ENCODE measurements around the gene VSTM4. TPM values are rescaled to one million over a fixed set of nuclear protein-coding genes. Genes with fewer than 3 reads are reported as not detected.

VSTM4 gene
- total and polyA plus RNA-seq, 2 experiments from 2014 or later: 9.5 to 12.3 TPM

- 100% methylated on average over 1 of the region's 1 CpG for WGBS, 2 experiments (ENCODE audit: low coverage in 1 of 2, low lambda C conversion rate in 2 of 2, missing lambda C conversion rate in 2 of 2)
- H4K20me1 ChIP-seq (ENCODE audit: insufficient read depth): no peaks in the 10 kb centered on the region
- H3F3A ChIP-seq (ENCODE audit: insufficient read depth): no peaks in the 10 kb centered on the region
- no peaks in the 10 kb centered on the region for H3K79me2 ChIP-seq (ENCODE audit: insufficient read depth)
- in situ Hi-C loops (cut with MboI): loop anchor here (25.0 kb wide), 1 partner anchor 492 kb away; no protein-coding TSS in a partner anchor
- H3K4me2 ChIP-seq (ENCODE audit: unreplicated experiment): peak overlapping the region; percentile 8
- no peaks in the 10 kb centered on the region for H3K9me2 ChIP-seq (ENCODE audit: insufficient read depth)
- no peaks in the 10 kb centered on the region for H3K27me3 ChIP-seq (replicated peaks; ENCODE audit: insufficient read depth)
- no peak overlapping the region for H3K9ac ChIP-seq
- H3K4me1 ChIP-seq (ENCODE audit: insufficient read depth): peaks cover 18% of the 10 kb centered on the region
- H2AFZ ChIP-seq: no peak overlapping the region
- H3K4me3 ChIP-seq: no peak overlapping the region
- H3K27ac ChIP-seq: no peak overlapping the region
- no peaks in the 10 kb centered on the region for H3K36me3 ChIP-seq (ENCODE audit: low read depth)
- DNase-seq: peak; percentile 87
- no peaks in the 10 kb centered on the region for H3K9me3 ChIP-seq (ENCODE audit: low read depth)
- TF ChIP-seq EZH2 (IDR thresholded peaks at IDR 0.05; ENCODE audit: insufficient read depth, poor library complexity, severe bottlenecking) (no peak), EZH2phosphoT487 (IDR thresholded peaks at IDR 0.05; ENCODE audit: insufficient read depth, low read depth) (no peak)
Observed at GRCh38 chr10:49153971-49154370, 38.6 kb upstream of the VSTM4 start.

GRCh38 chr10:49153115-49153514 is 37.8 kb upstream of the VSTM4 start:
- no peak overlapping the region for H3K4me2 ChIP-seq (ENCODE audit: unreplicated experiment)
- no peaks in the 10 kb centered on the region for H3K79me2 ChIP-seq (ENCODE audit: insufficient read depth)
- H4K20me1 ChIP-seq (ENCODE audit: insufficient read depth): no peaks in the 10 kb centered on the region
- H3K9ac ChIP-seq: no peak overlapping the region
- H3K27ac ChIP-seq: no peak overlapping the region
- DNase-seq: no peak
- no peak overlapping the region for H3K4me3 ChIP-seq
- no peaks in the 10 kb centered on the region for H3K36me3 ChIP-seq (ENCODE audit: low read depth)
- no peak for TF ChIP-seq EZH2 (IDR thresholded peaks at IDR 0.05; ENCODE audit: insufficient read depth, poor library complexity, severe bottlenecking)
- TF ChIP-seq EZH2phosphoT487 (IDR thresholded peaks at IDR 0.05; ENCODE audit: insufficient read depth, low read depth): no peak
- in situ Hi-C loops (cut with MboI): loop anchor here (25.0 kb wide), 1 partner anchor 491 kb away; no protein-coding TSS in a partner anchor
- no peaks in the 10 kb centered on the region for H3K9me3 ChIP-seq (ENCODE audit: low read depth)
- no peaks in the 10 kb centered on the region for H3K27me3 ChIP-seq (replicated peaks; ENCODE audit: insufficient read depth)
- H2AFZ ChIP-seq: no peak overlapping the region
- peaks cover 19% of the 10 kb centered on the region for H3K4me1 ChIP-seq (ENCODE audit: insufficient read depth)
- WGBS, 2 experiments (ENCODE audit: low coverage in 1 of 2, low lambda C conversion rate in 2 of 2, missing lambda C conversion rate in 2 of 2): 39 to 43% methylated on average over 4 of the region's 4 CpGs
- H3K9me2 ChIP-seq (ENCODE audit: insufficient read depth): no peaks in the 10 kb centered on the region
- H3F3A ChIP-seq (ENCODE audit: insufficient read depth): no peaks in the 10 kb centered on the region

DNA sequence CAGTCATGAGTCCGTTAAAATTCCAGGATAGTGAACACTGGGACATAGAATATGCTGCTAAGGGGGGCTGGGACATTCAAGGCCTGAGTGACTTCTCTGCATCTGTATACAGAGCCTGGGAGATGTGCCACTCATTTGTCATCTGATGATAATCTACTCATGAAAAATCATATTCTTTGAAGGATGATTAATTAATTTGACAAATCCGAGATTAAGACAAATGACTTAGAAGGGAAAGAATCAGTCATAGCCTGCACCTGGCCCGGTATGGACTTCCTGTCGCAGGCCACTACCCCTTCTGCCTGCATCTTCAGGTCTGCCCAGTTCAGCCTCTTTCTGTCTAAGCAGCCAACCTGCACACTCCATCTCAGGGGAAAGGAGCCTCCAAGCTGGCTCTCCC is 37.3 kb upstream of the VSTM4 start:
- no peaks in the 10 kb centered on the region for H3F3A ChIP-seq (ENCODE audit: insufficient read depth)
- no peak overlapping the region for H2AFZ ChIP-seq
- no peak for TF ChIP-seq EZH2 (IDR thresholded peaks at IDR 0.05; ENCODE audit: insufficient read depth, poor library complexity, severe bottlenecking)
- TF ChIP-seq EZH2phosphoT487 (IDR thresholded peaks at IDR 0.05; ENCODE audit: insufficient read depth, low read depth): no peak
- no peaks in the 10 kb centered on the region for H3K9me3 ChIP-seq (ENCODE audit: low read depth)
- no peaks in the 10 kb centered on the region for H4K20me1 ChIP-seq (ENCODE audit: insufficient read depth)
- no peak overlapping the region for H3K9ac ChIP-seq
- no peak for DNase-seq
- in situ Hi-C loops (cut with MboI): loop anchor here (25.0 kb wide), 1 partner anchor 490 kb away; no protein-coding TSS in a partner anchor
- 86 to 87% methylated on average over 4 of the region's 4 CpGs for WGBS, 2 experiments (ENCODE audit: low coverage in 1 of 2, low lambda C conversion rate in 2 of 2, missing lambda C conversion rate in 2 of 2)
- H3K4me1 ChIP-seq (ENCODE audit: insufficient read depth): peaks cover 19% of the 10 kb centered on the region
- no peaks in the 10 kb centered on the region for H3K79me2 ChIP-seq (ENCODE audit: insufficient read depth)
- no peak overlapping the region for H3K4me3 ChIP-seq
- H3K9me2 ChIP-seq (ENCODE audit: insufficient read depth): no peaks in the 10 kb centered on the region
- no peak overlapping the region for H3K27ac ChIP-seq
- no peaks in the 10 kb centered on the region for H3K27me3 ChIP-seq (replicated peaks; ENCODE audit: insufficient read depth)
- no peaks in the 10 kb centered on the region for H3K36me3 ChIP-seq (ENCODE audit: low read depth)
- H3K4me2 ChIP-seq (ENCODE audit: unreplicated experiment): no peak overlapping the region

DNA sequence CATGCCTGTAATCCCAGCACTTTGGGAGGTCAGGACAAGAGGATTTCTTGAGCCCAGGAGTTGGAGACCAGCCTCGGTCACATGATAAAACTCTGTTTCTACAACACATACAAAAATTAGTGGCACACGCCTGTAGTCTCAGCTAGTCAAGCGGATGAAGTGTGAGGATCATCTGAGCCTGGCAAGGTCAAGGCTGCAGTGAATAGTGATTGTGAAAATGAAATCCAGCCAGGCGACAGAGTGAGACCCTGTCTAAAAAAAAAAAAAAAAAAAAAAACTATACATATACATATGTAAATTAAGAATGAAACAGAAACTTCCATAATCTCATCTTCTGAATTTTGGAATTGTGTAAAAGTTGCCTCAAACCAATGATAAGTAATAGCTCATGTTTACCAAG is 36.7 kb upstream of the VSTM4 start:
- Histone ChIP-seq H3F3A (ENCODE audit: insufficient read depth) (no peaks in the 10 kb centered on the region), H3K36me3 (ENCODE audit: low read depth) (no peaks in the 10 kb centered on the region), H3K27me3 (replicated peaks; ENCODE audit: insufficient read depth) (no peaks in the 10 kb centered on the region), H3K9me2 (ENCODE audit: insufficient read depth) (no peaks in the 10 kb centered on the region), H3K27ac (no peak overlapping the region), H3K4me1 (ENCODE audit: insufficient read depth) (peaks cover 19% of the 10 kb centered on the region), H4K20me1 (ENCODE audit: insufficient read depth) (no peaks in the 10 kb centered on the region), H3K79me2 (ENCODE audit: insufficient read depth) (no peaks in the 10 kb centered on the region), H3K4me3 (no peak overlapping the region), H3K4me2 (ENCODE audit: unreplicated experiment) (no peak overlapping the region), H2AFZ (no peak overlapping the region), H3K9ac (no peak overlapping the region), H3K9me3 (ENCODE audit: low read depth) (no peaks in the 10 kb centered on the region)
- TF ChIP-seq EZH2phosphoT487 (IDR thresholded peaks at IDR 0.05; ENCODE audit: insufficient read depth, low read depth) (no peak), EZH2 (IDR thresholded peaks at IDR 0.05; ENCODE audit: insufficient read depth, poor library complexity, severe bottlenecking) (no peak)
- 85 to 93% methylated on average over 4 of the region's 4 CpGs for WGBS, 2 experiments (ENCODE audit: low coverage in 1 of 2, low lambda C conversion rate in 2 of 2, missing lambda C conversion rate in 2 of 2)
- DNase-seq: no peak
- in situ Hi-C loops (cut with MboI): loop anchor here (25.0 kb wide), 1 partner anchor 490 kb away; no protein-coding TSS in a partner anchor
